HPDE6-E6E7 (cell line): ENCODE data around the gene TYK2.

Experiments
- DNase-seq: peaks from one replicate; pipeline ENCODE4 v3.0.0; 2011; ENCODE audit warnings: missing footprints; ENCODE audit errors: extremely low spot score

The TYK2 gene

GRCh38 chr19:10315335-10316214 is 64.8 kb downstream of the TYK2 start, which contains the start of gene FDX2:
TSS of gene FDX2 (minus strand) at chr19:10316015. CDS start at chr19:10315996, 19 bp downstream.
- DNase-seq: peak; percentile 76

- DNase-seq: no peak
These were observed 70.9 kb downstream of the TYK2 start, which contains the start of gene ZGLP1 for GRCh38 chr19:10309423-10309822. TSS of gene ZGLP1 (minus strand) at chr19:10309815.

GRCh38 chr19:10306327-10306726 is 74.0 kb downstream of the TYK2 start:
- no peak for DNase-seq

GRCh38 chr19:10305139-10305806 is 75.1 kb downstream of the TYK2 start:
- DNase-seq: no peak
